C4-2B (cell line): ENCODE data around the gene TCERG1L.

Experiments used
- H3K27ac ChIP-seq: fragments of 450-650 bp; 2 replicates; pipeline ENCODE4 v1.5.1; 2017
- CTCF ChIP-seq: fragments of 450-650 bp; conservative IDR thresholded peaks from 2 replicates; pipeline ENCODE4 v1.5.1; 2017; ENCODE audit warnings: mild to moderate bottlenecking
- ZFX ChIP-seq: fragments of 450-650 bp; IDR thresholded peaks from 2 replicates; pipeline ENCODE4 v1.6.1; 2017

The TCERG1L gene

GRCh38 chr10:131166486-131166885 is 145.0 kb downstream of the TCERG1L start:
- no peak overlapping the region for H3K27ac ChIP-seq
- TF ChIP-seq ZFX (no peak), CTCF (no peak)

- no peak for TF ChIP-seq CTCF
- no peak for TF ChIP-seq ZFX
Measured at GRCh38 chr10:131165092-131165491, 146.4 kb downstream of the TCERG1L start.

GRCh38 chr10:131162866-131163843 is 148.4 kb downstream of the TCERG1L start:
- no peak overlapping the region for H3K27ac ChIP-seq
- TF ChIP-seq ZFX, result no peak
- TF ChIP-seq CTCF, result no peak

More at GRCh38 chr10:131165092-131165491, 146.4 kb downstream of the TCERG1L start:
- no peak overlapping the region for H3K27ac ChIP-seq

GRCh38 chr10:131162211-131162610 is 149.3 kb downstream of the TCERG1L start:
- no peak overlapping the region for H3K27ac ChIP-seq
- TF ChIP-seq CTCF (no peak), ZFX (no peak)

- TF ChIP-seq CTCF (no peak), ZFX (no peak)
- H3K27ac ChIP-seq, result no peak overlapping the region
Measured at GRCh38 chr10:131161087-131161486, 150.4 kb downstream of the TCERG1L start.

- no peak overlapping the region for H3K27ac ChIP-seq
- TF ChIP-seq CTCF (no peak), ZFX (no peak)
Measured at GRCh38 chr10:131160219-131160875, 151.2 kb downstream of the TCERG1L start.

GRCh38 chr10:131159771-131160170 is 151.8 kb downstream of the TCERG1L start:
- TF ChIP-seq ZFX, result no peak
- no peak for TF ChIP-seq CTCF
- no peak overlapping the region for H3K27ac ChIP-seq
